Esophagus (tissue), 2 donors: Measurements from ENCODE around the gene GGA3. TPM values are rescaled to one million over a fixed set of nuclear protein-coding genes. Genes with fewer than 3 reads are reported as not detected.

Experiments used
- H3K27ac ChIP-seq, 2 donors: one replicate each; pipeline ENCODE4 v1.5.1; 2013; ENCODE audit warnings: low read depth in 2 of 2, mild to moderate bottlenecking in 2 of 2, inconsistent platforms in 1 of 2, low read length in 1 of 2, moderate library complexity in 1 of 2
- H3K27me3 ChIP-seq, 2 donors: one replicate each; pipeline ENCODE4 v1.6.1; 2013; ENCODE audit warnings: low read length in 2 of 2, control low read depth in 1 of 2, mild to moderate bottlenecking in 1 of 2; ENCODE audit not compliant: insufficient read depth in 2 of 2, control insufficient read depth in 1 of 2
- H3K36me3 ChIP-seq, 2 donors: one replicate each; pipeline ENCODE4 v1.6.1; 2013; ENCODE audit warnings: low read length in 1 of 2; ENCODE audit not compliant: control insufficient read depth in 2 of 2, insufficient read depth in 2 of 2
- H3K4me1 ChIP-seq, 2 donors: one replicate each; pipeline ENCODE4 v1.6.1; 2013; ENCODE audit warnings: low read length in 1 of 2; ENCODE audit not compliant: control insufficient read depth in 2 of 2, insufficient read depth in 2 of 2
- H3K4me3 ChIP-seq, 2 donors: one replicate each; pipeline ENCODE4 v1.5.1; 2013; ENCODE audit warnings: low read length in 2 of 2, mild to moderate bottlenecking in 2 of 2, low read depth in 1 of 2, moderate library complexity in 1 of 2
- H3K9me3 ChIP-seq, 2 donors: one replicate each; pipeline ENCODE4 v1.6.1; 2013; ENCODE audit warnings: mild to moderate bottlenecking in 2 of 2, low read depth in 1 of 2, low read length in 1 of 2, moderate library complexity in 1 of 2; ENCODE audit not compliant: control insufficient read depth in 2 of 2, insufficient read depth in 1 of 2
- WGBS, 2 donors: extraction: QIAGEN DNeasy Blood & Tissue Kit; methylation state at CpG; one replicate each; pipeline ENCODE4 v1.1.7; 2013; 5-methylcytosine and 5-hydroxymethylcytosine counted together
- polyA plus RNA-seq, 2 donors: library from polyadenylated mRNA; stranded (reverse); fragments of 200-250 nt; gene quantifications; one replicate each; pipeline ENCODE4 v1.2.3, GENCODE V29; 2013
- donor health status: healthy with polysubstance abuse.
- donor health status: Bipolar disorder and iron deficiency.

GGA3 gene
- polyA plus RNA-seq, 2 donors = 22.8 to 33.2 TPM

- Histone ChIP-seq H3K27ac (peak overlapping the region; percentile 66 to 82), H3K4me3 (no peak overlapping the region)
- WGBS, 2 donors = 48 to 52% methylated on average over 11 of the region's 11 CpGs
These were observed 11.4 kb downstream of the GGA3 start for GRCh38 chr17:75250009-75250471.

DNA sequence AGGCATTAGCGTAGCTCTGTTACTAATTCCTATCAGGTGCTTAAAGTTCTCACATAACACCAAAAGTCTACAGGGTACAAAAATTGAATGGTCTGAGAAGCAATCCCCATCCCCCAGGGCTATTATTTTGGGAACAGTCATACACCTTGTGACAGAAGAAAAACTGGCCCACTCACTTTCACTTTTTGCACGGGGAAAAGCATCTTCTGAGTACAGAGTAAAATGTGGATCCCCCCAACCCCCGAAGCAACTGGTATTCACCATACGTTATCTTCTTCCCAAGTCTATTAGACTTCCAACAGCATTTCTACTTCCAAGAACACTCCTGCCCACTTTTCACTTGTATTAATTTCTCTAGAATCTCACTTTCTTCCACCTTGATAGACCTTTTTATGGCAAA lies 11.8 kb downstream of the GGA3 start:
- no peaks in the 10 kb centered on the region for H3K27me3 ChIP-seq
- H3K4me1 ChIP-seq = peaks cover 2 to 3% of the 10 kb centered on the region in 2 donors
- WGBS, 2 donors = 66 to 67% methylated on average over 4 of the region's 4 CpGs
- H3K9me3 ChIP-seq = no peaks in the 10 kb centered on the region
- peaks cover 4 to 20% of the 10 kb centered on the region in 2 donors for H3K36me3 ChIP-seq
- H3K27ac ChIP-seq = peak overlapping the region; percentile 66 to 82
- H3K4me3 ChIP-seq = no peak overlapping the region

More at GRCh38 chr17:75250009-75250471, 11.4 kb downstream of the GGA3 start:
- Histone ChIP-seq H3K4me1 (peaks cover 2 to 3% of the 10 kb centered on the region in 2 donors), H3K36me3 (peaks cover 4 to 15% of the 10 kb centered on the region in 2 donors), H3K27me3 (no peaks in the 10 kb centered on the region), H3K9me3 (no peaks in the 10 kb centered on the region)

DNA sequence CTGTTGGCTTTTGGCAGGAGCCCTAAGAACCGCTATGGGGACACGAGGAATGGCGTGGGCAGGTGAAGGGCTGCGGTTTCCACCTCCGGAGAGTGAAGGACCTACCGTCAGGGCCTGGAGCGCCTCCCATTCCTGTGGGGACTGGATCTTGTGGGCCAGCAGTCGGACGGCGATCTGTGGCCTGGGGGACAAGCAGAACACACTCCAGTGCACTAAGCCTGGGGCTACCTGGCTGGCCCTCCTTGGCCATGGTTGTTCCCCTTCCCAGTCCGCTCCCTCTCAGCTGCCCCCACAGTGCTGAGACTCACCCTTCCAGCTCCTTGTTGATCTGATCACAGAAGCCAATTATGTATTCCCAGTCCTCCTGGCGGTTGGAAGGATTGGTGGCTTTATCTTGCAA lies 15.0 kb downstream of the GGA3 start:
- no peak overlapping the region for H3K27ac ChIP-seq
- WGBS, 2 donors = 94 to 95% methylated on average over 12 of the region's 12 CpGs
- no peak overlapping the region for H3K4me3 ChIP-seq
- peaks cover 14 to 51% of the 10 kb centered on the region in 2 donors for H3K36me3 ChIP-seq
- H3K9me3 ChIP-seq = no peaks in the 10 kb centered on the region
- no peaks in the 10 kb centered on the region for H3K27me3 ChIP-seq
- H3K4me1 ChIP-seq = peaks cover 2 to 3% of the 10 kb centered on the region in 2 donors

- Histone ChIP-seq H3K4me1 (peaks cover 0 to 2% of the 10 kb centered on the region in 2 donors), H3K27ac (no peak overlapping the region), H3K9me3 (no peaks in the 10 kb centered on the region), H3K27me3 (no peaks in the 10 kb centered on the region), H3K36me3 (peaks cover 20 to 63% of the 10 kb centered on the region in 2 donors), H3K4me3 (no peak overlapping the region)
- 87 to 88% methylated on average over 6 of the region's 6 CpGs for WGBS, 2 donors
These were observed 16.4 kb downstream of the GGA3 start for GRCh38 chr17:75245011-75245410.

DNA sequence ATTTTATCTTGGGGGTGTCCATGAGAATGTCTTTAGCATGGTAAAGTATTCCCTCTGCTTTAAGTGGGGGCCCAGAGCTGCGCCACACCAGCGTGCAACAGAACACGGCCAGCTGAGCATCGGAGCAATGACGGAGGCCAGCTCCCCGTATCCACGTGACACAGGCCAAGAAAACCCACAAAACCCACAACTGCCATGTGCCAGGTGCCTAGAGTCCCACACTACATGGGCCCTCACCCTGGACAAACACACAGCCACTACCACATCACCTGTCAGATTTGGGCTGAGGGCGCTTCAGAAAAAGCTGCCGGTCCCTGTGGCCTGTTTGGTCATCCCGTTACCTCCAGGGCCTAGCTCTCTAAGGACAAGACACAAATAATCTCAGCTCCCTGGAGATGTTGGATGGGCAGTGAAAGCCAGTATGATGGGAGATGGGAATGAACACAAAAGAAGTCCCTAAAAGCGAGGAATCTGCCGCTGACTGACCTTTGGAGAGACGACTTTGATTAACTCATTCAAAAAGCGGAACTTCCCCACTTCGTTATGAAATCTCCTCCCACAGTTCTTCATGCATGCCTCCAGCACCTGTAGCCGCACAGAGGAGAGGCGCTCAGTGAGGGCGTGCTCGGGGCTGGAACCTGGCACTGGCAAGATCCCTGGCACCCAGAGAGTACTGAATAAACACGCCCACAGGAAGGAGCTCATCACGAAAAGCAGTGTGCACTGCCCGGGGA lies 17.1 kb downstream of the GGA3 start:
- Histone ChIP-seq H3K36me3 (peaks cover 20 to 70% of the 10 kb centered on the region in 2 donors), H3K9me3 (no peaks in the 10 kb centered on the region), H3K4me3 (no peak overlapping the region), H3K4me1 (no peaks in the 10 kb centered on the region), H3K27ac (no peak overlapping the region), H3K27me3 (no peaks in the 10 kb centered on the region)
- WGBS, 2 donors = 77 to 82% methylated on average over 22 of the region's 22 CpGs

DNA sequence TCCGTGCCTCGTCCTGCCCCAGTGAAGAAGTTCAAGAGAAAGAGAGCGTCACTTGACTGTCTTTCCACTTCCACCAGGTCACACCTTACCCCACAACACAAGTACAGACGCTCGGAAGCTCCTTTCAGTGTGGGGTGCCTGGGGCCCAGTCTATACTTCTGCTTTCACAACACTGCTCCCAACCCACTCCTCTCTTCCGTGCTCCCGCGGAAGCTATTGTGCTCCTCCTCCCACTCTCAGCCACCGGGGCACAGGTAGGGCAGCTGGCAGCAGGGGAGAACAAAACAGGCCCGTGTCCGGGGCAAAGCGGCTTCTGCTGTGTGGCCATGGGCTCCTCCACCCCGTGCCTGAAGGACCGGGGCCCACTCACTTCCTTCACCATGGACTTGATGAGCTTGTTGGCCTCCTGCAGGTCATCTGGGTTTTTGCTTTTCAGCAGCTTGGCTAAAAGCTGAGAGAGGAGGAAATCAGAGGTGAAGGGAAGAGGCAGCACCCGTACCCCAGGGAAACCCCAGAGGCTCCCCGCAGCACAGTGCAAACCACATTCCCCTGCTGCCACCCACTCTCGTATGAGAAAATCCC lies 18.9 kb downstream of the GGA3 start:
- H3K36me3 ChIP-seq = peaks cover 25 to 88% of the 10 kb centered on the region in 2 donors
- no peaks in the 10 kb centered on the region for H3K27me3 ChIP-seq
- no peak overlapping the region for H3K4me3 ChIP-seq
- peaks cover 0 to 2% of the 10 kb centered on the region in 2 donors for H3K9me3 ChIP-seq
- peaks cover 0 to 2% of the 10 kb centered on the region in 2 donors for H3K4me1 ChIP-seq
- H3K27ac ChIP-seq = peak overlapping the region in 1 of 2 donors; percentile 11
- 77 to 81% methylated on average over 17 of the region's 17 CpGs for WGBS, 2 donors

DNA sequence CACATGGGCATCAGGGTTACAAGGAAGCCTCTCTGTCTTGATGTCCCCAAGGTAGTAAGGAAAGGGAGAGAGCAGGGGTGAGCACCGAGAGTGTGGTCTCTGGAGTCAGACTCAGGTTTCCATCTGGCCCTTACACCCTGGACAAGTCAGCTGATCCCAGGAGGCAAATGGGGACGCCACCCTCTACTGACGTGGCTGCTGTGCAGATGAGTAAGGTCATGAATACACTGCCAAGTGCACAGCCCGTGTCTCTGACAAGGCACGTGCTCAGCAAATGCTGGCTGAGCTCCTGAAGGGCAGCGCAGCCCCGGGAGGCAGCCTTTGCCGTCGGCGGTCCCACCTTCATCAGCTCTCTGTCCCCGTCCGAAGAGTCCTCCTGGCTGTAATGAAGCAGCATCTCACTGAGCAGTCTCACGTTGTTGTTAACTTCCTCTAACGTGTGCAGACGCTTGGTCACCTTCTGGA lies 19.4 kb downstream of the GGA3 start:
- Histone ChIP-seq H3K27ac (peak overlapping the region in 1 of 2 donors; percentile 24), H3K4me1 (peaks cover 0 to 2% of the 10 kb centered on the region in 2 donors), H3K27me3 (no peaks in the 10 kb centered on the region), H3K4me3 (no peak overlapping the region), H3K9me3 (peaks cover 0 to 2% of the 10 kb centered on the region in 2 donors), H3K36me3 (peaks cover 28 to 93% of the 10 kb centered on the region in 2 donors)
- WGBS, 2 donors = 73 to 79% methylated on average over 15 of the region's 15 CpGs

GRCh38 chr17:75241502-75241901 lies 19.9 kb downstream of the GGA3 start:
- Histone ChIP-seq H3K36me3 (peaks cover 33 to 97% of the 10 kb centered on the region in 2 donors), H3K4me3 (no peak overlapping the region), H3K27ac (peak overlapping the region in 1 of 2 donors; percentile 6), H3K27me3 (no peaks in the 10 kb centered on the region), H3K9me3 (peaks cover 0 to 2% of the 10 kb centered on the region in 2 donors), H3K4me1 (peaks cover 0 to 2% of the 10 kb centered on the region in 2 donors)
- WGBS, 2 donors = 90 to 92% methylated on average over 9 of the region's 9 CpGs

DNA sequence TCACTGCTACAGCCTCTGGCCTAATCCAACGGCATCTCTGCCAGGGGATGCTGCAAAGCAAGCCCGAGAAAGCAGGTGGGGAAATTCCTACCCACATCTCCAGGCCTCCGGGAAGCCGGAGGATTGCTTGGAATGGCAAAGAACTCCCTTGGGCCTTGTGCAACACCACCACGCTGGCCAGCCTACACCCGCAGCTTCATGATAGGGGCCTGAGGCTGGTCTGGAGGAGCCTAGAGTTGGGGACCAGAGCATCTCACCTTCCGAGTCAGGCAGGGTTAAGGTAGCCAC lies 20.3 kb downstream of the GGA3 start:
- Histone ChIP-seq H3K4me1 (peaks cover 0 to 2% of the 10 kb centered on the region in 2 donors), H3K4me3 (no peak overlapping the region), H3K9me3 (peaks cover 0 to 2% of the 10 kb centered on the region in 2 donors), H3K36me3 (peaks cover 33 to 93% of the 10 kb centered on the region in 2 donors), H3K27me3 (no peaks in the 10 kb centered on the region), H3K27ac (peak overlapping the region in 1 of 2 donors; percentile 1)
- WGBS, 2 donors = 81% methylated on average over 7 of the region's 7 CpGs
